Measurements from ENCODE around the gene ABR. TPM values are rescaled to one million over a fixed set of nuclear protein-coding genes. Genes with fewer than 3 reads are reported as not detected.
A peak's percentile ranks its signal among the peaks of the same experiment; 100 is the strongest.
"Not testable (repeated sequence)": the region's sequence is repeated elsewhere in the genome, so short reads cannot be mapped to it uniquely, and the experiment has no call there.

Gene ABR
- total and polyA plus RNA-seq, 4 donors: 41.8 to 172 (median 120) TPM

- Histone ChIP-seq H3K4me1 (ENCODE audit: control insufficient read depth in 1 of 2, insufficient read depth in 2 of 2, low read length in 2 of 2) (peaks cover 0 to 5% of the 10 kb centered on the region in 2 donors), H3K27ac (ENCODE audit: low read depth in 1 of 2, low read length in 2 of 2) (peak overlapping the region; percentile 2 to 92), H3K36me3 (ENCODE audit: control insufficient read depth in 1 of 2, insufficient read depth in 2 of 2, low read length in 1 of 2) (no peaks in the 10 kb centered on the region), H3K9me3 (ENCODE audit: control insufficient read depth, low read length) (no peaks in the 10 kb centered on the region), H3K27me3 (ENCODE audit: control insufficient read depth in 1 of 2, insufficient read depth in 2 of 2, low read length in 1 of 2) (no peaks in the 10 kb centered on the region), H3K4me3 (ENCODE audit: low read length in 2 of 2) (no peak overlapping the region)
- ATAC-seq (ENCODE audit: low FRiP score) (peak; percentile 85), DNase-seq (peak; percentile 74 to 84)
- 2 to 10% methylated on average over 29 of the region's 29 CpGs for WGBS, 2 donors
- intact Hi-C loops (cut with DNase I): loop anchor here in 1 of 2 donors (5.0 kb wide), 1 partner anchor 43 kb away; the partner anchor contains the start of gene ABR
These were observed 45.0 kb downstream of the ABR start for GRCh38 chr17:1134634-1135324.

GRCh38 chr17:1130191-1130590 is 49.6 kb downstream of the ABR start:
- WGBS, 2 donors: 86 to 98% methylated on average over 11 of the region's 11 CpGs
- no peak for ATAC-seq (ENCODE audit: low FRiP score)
- Histone ChIP-seq H3K4me3 (ENCODE audit: low read length in 2 of 2) (no peak overlapping the region), H3K27me3 (ENCODE audit: control insufficient read depth in 1 of 2, insufficient read depth in 2 of 2, low read length in 1 of 2) (no peaks in the 10 kb centered on the region), H3K36me3 (ENCODE audit: control insufficient read depth in 1 of 2, insufficient read depth in 2 of 2, low read length in 1 of 2) (no peaks in the 10 kb centered on the region), H3K4me1 (ENCODE audit: control insufficient read depth in 1 of 2, insufficient read depth in 2 of 2, low read length in 2 of 2) (peaks cover 0 to 3% of the 10 kb centered on the region in 2 donors), H3K27ac (ENCODE audit: low read depth in 1 of 2, low read length in 2 of 2) (no peak overlapping the region), H3K9me3 (ENCODE audit: control insufficient read depth, low read length) (no peaks in the 10 kb centered on the region)
- intact Hi-C loops (cut with DNase I): no loop called here
- DNase-seq: no peak

- WGBS, 2 donors: 97 to 98% methylated on average over 2 to 6 of the region's 6 CpGs
- H3K27me3 ChIP-seq (ENCODE audit: control insufficient read depth in 1 of 2, insufficient read depth in 2 of 2, low read length in 1 of 2); H3K36me3 ChIP-seq (ENCODE audit: control insufficient read depth in 1 of 2, insufficient read depth in 2 of 2, low read length in 1 of 2); H3K4me1 ChIP-seq (ENCODE audit: control insufficient read depth in 1 of 2, insufficient read depth in 2 of 2, low read length in 2 of 2); DNase-seq; ATAC-seq (ENCODE audit: low FRiP score); H3K4me3 ChIP-seq (ENCODE audit: low read length in 2 of 2); H3K27ac ChIP-seq (ENCODE audit: low read depth in 1 of 2, low read length in 2 of 2); H3K9me3 ChIP-seq (ENCODE audit: control insufficient read depth, low read length); intact Hi-C loops (cut with DNase I): not testable (repeated sequence)
These were observed 51.3 kb downstream of the ABR start for GRCh38 chr17:1128463-1128862.

- Histone ChIP-seq H3K27ac (ENCODE audit: low read depth in 1 of 2, low read length in 2 of 2) (no peak overlapping the region), H3K9me3 (ENCODE audit: control insufficient read depth, low read length) (no peaks in the 10 kb centered on the region), H3K4me3 (ENCODE audit: low read length in 2 of 2) (no peak overlapping the region), H3K4me1 (ENCODE audit: control insufficient read depth in 1 of 2, insufficient read depth in 2 of 2, low read length in 2 of 2) (no peaks in the 10 kb centered on the region), H3K36me3 (ENCODE audit: control insufficient read depth in 1 of 2, insufficient read depth in 2 of 2, low read length in 1 of 2) (no peaks in the 10 kb centered on the region), H3K27me3 (ENCODE audit: control insufficient read depth in 1 of 2, insufficient read depth in 2 of 2, low read length in 1 of 2) (no peaks in the 10 kb centered on the region)
- WGBS, 2 donors: 87 to 89% methylated on average over 23 to 24 of the region's 24 CpGs
- intact Hi-C loops (cut with DNase I): no loop called here
- DNase-seq (no peak), ATAC-seq (ENCODE audit: low FRiP score) (no peak)
These were observed 52.8 kb downstream of the ABR start for GRCh38 chr17:1126801-1127550.

GRCh38 chr17:1126250-1126797 is 53.5 kb downstream of the ABR start:
- H3K4me1 ChIP-seq (ENCODE audit: control insufficient read depth in 1 of 2, insufficient read depth in 2 of 2, low read length in 2 of 2): no peaks in the 10 kb centered on the region
- no peaks in the 10 kb centered on the region for H3K36me3 ChIP-seq (ENCODE audit: control insufficient read depth in 1 of 2, insufficient read depth in 2 of 2, low read length in 1 of 2)
- no peaks in the 10 kb centered on the region for H3K9me3 ChIP-seq (ENCODE audit: control insufficient read depth, low read length)
- intact Hi-C loops (cut with DNase I): no loop called here
- no peak for ATAC-seq (ENCODE audit: low FRiP score)
- no peak overlapping the region for H3K4me3 ChIP-seq (ENCODE audit: low read length in 2 of 2)
- DNase-seq: no peak
- H3K27me3 ChIP-seq (ENCODE audit: control insufficient read depth in 1 of 2, insufficient read depth in 2 of 2, low read length in 1 of 2): no peaks in the 10 kb centered on the region
- 93 to 94% methylated on average over 26 of the region's 26 CpGs for WGBS, 2 donors
- H3K27ac ChIP-seq (ENCODE audit: low read depth in 1 of 2, low read length in 2 of 2): no peak overlapping the region

GRCh38 chr17:1125788-1126145 is 54.0 kb downstream of the ABR start:
- Histone ChIP-seq H3K9me3 (ENCODE audit: control insufficient read depth, low read length) (no peaks in the 10 kb centered on the region), H3K27ac (ENCODE audit: low read depth in 1 of 2, low read length in 2 of 2) (peak overlapping the region in 1 of 2 donors; percentile 30), H3K36me3 (ENCODE audit: control insufficient read depth in 1 of 2, insufficient read depth in 2 of 2, low read length in 1 of 2) (no peaks in the 10 kb centered on the region), H3K27me3 (ENCODE audit: control insufficient read depth in 1 of 2, insufficient read depth in 2 of 2, low read length in 1 of 2) (no peaks in the 10 kb centered on the region), H3K4me1 (ENCODE audit: control insufficient read depth in 1 of 2, insufficient read depth in 2 of 2, low read length in 2 of 2) (no peaks in the 10 kb centered on the region), H3K4me3 (ENCODE audit: low read length in 2 of 2) (no peak overlapping the region)
- ATAC-seq (ENCODE audit: low FRiP score) (no peak), DNase-seq (no peak)
- 57 to 63% methylated on average over 11 of the region's 11 CpGs for WGBS, 2 donors
- intact Hi-C loops (cut with DNase I): loop anchor here in 1 of 2 donors (2.0 kb wide), 1 partner anchor 21 kb away; no protein-coding TSS in a partner anchor

GRCh38 chr17:1124896-1125787 is 54.6 kb downstream of the ABR start:
- no peak for ATAC-seq (ENCODE audit: low FRiP score)
- Histone ChIP-seq H3K27ac (ENCODE audit: low read depth in 1 of 2, low read length in 2 of 2) (no peak overlapping the region), H3K9me3 (ENCODE audit: control insufficient read depth, low read length) (no peaks in the 10 kb centered on the region), H3K36me3 (ENCODE audit: control insufficient read depth in 1 of 2, insufficient read depth in 2 of 2, low read length in 1 of 2) (no peaks in the 10 kb centered on the region), H3K4me3 (ENCODE audit: low read length in 2 of 2) (no peak overlapping the region), H3K27me3 (ENCODE audit: control insufficient read depth in 1 of 2, insufficient read depth in 2 of 2, low read length in 1 of 2) (no peaks in the 10 kb centered on the region), H3K4me1 (ENCODE audit: control insufficient read depth in 1 of 2, insufficient read depth in 2 of 2, low read length in 2 of 2) (no peaks in the 10 kb centered on the region)
- DNase-seq: no peak
- 76 to 82% methylated on average over 46 to 53 of the region's 53 CpGs for WGBS, 2 donors
- intact Hi-C loops (cut with DNase I): loop anchor here in 1 of 2 donors (2.0 to 5.0 kb wide), 2 partner anchors 22 to 62 kb away; no protein-coding TSS in a partner anchor
